Superior temporal gyrus (tissue), 1 donor: ENCODE data around the gene MECP2.
"Not testable (repeated sequence)": the region's sequence is repeated elsewhere in the genome, so short reads cannot be mapped to it uniquely, and the experiment has no call there.

ENCODE experiments used
- DNase-seq: peaks from one replicate; pipeline ENCODE4 v3.0.0-alpha.2; 2016; ENCODE audit errors: extremely low spot score

MECP2 gene

DNA sequence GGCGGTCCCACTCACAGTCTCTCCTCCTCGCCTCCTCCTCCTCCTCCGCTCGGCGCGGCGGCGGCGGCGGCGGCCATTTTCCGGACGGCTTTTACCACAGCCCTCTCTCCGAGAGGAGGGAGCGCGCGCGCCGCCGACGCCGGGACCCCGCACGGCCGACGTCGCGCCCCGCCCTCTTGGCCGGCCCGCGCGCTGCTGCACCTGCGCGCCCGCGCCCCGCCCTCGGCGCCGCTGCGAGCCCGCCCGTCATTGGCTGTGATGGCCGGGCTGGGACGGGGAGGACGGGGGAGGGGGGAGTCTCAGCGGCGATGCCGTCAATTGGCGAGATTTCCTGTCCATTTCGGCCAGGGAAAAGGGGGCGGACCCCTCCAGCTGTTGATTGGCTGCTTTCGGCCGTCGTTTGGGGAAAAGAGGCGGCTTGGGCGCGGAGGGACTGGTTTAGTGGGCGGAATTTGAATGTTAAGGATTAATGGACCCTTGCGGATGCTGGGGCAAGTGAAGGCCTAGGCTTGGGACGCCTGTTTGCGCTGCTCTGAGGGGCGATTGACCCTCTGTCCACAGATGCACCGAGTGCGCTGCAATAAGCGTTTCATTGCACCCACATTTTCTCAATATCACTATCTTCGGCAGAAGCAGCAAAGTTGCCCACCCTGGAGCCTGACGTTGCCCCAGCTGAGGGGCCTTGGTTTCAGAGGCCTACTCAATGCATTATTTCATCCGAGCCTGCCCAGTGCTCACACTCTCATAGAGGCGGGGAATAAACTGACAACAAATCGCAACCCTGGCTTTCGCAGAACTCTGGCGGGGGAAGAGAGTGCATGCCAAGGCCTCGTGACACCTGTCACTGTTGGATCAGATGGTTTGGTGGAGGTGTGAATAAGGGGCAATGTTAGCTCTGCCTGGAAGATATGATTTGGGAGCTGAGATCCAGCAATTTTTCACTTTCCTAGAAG is at the start of gene MECP2:
Gene MECP2 (minus strand): TSS at position 129 of the 953 bp plus-strand sequence.
- DNase-seq: peak; percentile 90

GRCh38 chrX:154144010-154144409 is 46.5 kb upstream of the MECP2 start, which contains the start of gene OPN1LW:
TSS of gene OPN1LW (plus strand) at chrX:154144243. CDS start at chrX:154144284, 41 bp downstream.
- DNase-seq: not testable (repeated sequence)

DNA sequence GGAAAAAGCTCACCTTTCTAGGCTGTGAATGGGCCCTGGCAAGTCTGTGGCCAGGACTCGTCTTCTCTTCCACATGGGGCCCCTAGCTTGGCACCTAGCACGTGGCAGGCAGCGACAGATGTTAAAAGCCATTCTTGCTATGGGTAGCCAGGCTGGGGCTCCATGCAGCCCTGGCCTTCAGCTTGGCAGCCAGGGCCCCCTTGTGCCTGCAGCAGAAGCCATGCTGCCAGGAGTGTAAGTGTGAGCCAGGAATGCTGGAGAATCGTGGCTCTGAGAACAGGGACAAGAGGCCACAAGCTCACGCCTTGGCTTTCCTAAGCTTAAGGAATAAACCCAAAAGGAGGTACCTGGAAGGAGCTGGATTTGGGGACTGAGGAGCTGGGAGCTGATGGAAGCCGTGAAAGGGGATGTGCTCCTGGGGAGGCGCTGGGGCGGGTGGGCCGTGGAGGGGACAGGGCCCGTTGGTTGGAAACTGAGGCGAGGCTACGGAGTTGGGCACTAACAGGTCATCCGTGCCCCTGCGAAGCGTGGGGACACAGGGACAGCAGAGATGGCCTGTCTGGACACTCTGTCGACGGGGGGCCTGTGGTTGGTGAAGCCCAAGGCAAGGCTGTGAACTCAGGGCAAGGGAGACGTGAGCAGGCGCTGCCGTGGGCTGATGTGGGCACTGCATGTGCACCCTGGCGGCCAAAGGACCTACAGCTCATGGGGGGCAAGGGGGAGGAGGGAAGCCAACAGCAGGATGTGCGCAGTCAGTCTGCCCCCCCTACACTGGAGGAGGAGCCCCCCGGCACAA is 45.6 kb upstream of the MECP2 start:
- DNase-seq: no peak

GRCh38 chrX:154142386-154142785 is 44.9 kb upstream of the MECP2 start:
- no peak for DNase-seq

DNA sequence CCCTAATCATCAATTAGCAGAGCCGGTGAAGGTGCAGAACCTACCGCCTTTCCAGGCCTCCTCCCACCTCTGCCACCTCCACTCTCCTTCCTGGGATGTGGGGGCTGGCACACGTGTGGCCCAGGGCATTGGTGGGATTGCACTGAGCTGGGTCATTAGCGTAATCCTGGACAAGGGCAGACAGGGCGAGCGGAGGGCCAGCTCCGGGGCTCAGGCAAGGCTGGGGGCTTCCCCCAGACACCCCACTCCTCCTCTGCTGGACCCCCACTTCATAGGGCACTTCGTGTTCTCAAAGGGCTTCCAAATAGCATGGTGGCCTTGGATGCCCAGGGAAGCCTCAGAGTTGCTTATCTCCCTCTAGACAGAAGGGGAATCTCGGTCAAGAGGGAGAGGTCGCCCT is 43.2 kb upstream of the MECP2 start:
- DNase-seq: no peak

DNA sequence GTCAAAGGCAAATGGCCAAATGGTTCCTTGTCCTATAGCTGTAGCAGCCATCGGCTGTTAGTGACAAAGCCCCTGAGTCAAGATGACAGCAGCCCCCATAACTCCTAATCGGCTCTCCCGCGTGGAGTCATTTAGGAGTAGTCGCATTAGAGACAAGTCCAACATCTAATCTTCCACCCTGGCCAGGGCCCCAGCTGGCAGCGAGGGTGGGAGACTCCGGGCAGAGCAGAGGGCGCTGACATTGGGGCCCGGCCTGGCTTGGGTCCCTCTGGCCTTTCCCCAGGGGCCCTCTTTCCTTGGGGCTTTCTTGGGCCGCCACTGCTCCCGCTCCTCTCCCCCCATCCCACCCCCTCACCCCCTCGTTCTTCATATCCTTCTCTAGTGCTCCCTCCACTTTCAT is 42.7 kb upstream of the MECP2 start:
- no peak for DNase-seq

- DNase-seq: no peak
Observed at GRCh38 chrX:154138857-154139256, 41.3 kb upstream of the MECP2 start.

DNA sequence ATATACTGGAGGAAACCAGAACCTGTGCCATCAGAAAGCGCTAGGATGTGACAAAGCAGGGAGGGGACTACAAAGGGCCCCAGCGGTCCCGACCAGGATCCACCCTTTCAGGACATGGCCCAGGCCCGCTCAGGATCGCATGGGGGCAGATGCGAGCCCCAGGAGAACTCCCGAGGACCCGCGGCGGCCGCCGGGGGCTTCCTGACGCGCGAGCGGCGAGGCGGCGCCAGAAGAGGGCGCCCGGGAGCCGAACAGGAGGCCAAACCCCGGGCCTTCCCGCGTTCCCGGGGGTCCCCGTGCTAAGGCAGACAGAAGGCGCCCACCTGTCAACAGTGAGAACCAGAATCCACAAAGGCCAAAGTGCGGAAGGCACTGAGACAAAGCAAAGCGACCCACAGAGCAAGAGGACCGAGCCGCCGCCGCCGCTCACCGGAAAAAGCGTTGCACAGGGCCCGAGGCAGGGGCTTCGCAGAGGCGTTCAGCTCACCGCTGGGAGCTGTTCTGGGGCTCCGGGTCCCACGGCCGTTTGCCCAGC is 39.2 kb upstream of the MECP2 start:
- peak; percentile 17 for DNase-seq

DNA sequence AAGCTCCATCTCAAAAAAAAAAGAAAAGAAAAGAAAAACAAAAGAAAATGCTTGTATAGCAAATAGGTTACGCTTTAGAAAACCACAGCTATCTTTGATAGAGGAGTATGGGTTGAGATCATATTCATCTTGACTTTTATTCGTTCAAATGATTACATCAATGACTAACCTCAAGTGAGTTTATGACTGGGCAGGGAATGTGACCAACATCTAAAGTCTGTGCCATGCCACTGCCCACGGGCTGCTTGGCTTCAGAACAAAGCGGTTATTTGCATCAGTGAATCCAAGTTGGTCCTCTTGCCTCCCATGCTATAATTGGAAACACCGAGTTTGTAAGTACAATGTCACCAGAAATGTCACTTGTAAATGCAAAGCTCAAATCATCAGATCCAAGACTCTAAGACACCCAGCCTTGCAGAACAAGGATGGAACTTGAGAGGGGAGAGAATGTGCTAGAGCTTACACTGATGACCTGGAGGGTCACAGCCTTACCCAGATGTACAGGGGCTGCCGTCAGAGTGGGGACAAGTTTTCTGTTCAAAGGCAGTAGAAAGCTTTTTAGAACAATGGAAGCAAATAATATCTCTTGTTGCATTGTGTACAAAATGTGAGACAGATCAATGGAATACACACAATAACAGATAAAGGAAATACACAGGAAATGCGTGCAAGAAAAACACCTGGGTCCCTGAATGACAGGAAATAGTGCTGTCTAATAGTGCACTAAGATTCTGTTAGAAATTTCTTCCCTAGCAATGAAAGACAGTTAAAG is 38.1 kb upstream of the MECP2 start:
- no peak for DNase-seq

DNA sequence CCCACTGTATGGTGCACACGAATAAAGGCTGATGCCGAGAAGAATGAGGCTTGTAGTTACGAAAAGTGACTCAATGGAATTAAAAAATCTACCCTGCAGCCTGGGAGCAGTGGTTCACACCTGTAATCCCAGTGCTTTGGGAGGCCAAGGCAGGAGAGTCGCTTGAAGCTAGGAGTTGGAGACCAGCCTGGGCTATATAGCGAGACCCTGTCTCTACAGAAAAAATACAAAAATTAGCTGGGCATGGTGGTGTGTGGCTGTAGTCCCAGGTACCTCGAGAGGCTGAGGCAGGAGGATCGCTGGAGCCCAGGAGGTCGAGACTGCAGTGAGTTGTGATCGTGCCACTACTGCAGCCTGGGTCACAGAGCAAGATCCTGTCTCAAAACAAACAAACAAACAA is 34.8 kb upstream of the MECP2 start:
- no peak for DNase-seq

DNA sequence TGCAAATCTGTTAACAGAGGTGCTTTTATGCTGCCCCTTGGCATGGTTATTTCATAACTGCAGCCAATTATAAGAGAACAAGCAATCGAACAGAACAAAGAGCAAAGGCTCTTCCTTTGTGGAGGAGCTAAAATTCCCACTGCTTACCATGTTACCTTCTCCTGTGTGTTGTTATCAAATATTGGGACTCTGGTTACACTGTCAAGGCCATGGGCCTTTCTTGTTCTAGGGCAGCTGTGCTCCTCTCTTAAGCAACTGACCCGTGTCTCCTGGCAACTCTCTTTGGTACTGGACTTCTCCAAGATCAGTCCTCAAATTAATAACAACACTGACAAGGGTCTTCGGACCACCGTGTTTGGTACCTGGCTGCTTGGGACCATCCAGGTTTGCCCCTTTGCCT is 34.4 kb upstream of the MECP2 start:
- DNase-seq: no peak

GRCh38 chrX:154126101-154126500 is 28.6 kb upstream of the MECP2 start:
- DNase-seq: no peak

DNA sequence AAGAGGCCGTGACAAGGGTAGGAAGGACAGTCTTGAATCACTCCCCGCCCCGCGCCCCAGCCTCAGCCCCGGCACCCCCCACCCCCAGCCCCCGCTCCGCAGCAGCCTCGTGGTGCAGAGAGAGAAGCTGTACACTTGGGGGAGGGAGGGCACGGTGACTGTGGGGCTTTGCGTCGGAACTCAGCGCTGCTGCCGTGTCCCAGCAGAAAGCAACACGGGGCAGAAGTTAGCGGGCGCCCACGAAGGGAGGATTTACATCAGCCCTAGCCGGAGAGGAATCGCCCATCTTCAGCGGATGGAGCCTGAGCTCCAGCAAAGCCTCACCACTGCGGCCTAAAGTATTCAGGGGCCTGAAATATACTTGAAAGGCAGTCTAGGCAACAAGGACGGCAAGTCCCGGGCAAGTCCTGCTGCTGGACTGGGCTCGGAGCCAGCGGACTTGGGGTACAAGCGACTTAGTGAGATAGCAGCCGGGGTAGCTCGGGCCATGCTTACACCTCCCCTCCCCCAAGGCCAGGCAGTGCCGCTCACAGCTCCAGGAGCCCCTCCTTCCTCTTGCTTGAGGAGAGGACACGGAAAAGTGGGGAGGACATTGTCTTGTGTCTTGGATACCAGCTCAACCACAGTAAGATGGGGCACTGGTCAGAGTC is 28.0 kb upstream of the MECP2 start:
- DNase-seq: no peak

DNA sequence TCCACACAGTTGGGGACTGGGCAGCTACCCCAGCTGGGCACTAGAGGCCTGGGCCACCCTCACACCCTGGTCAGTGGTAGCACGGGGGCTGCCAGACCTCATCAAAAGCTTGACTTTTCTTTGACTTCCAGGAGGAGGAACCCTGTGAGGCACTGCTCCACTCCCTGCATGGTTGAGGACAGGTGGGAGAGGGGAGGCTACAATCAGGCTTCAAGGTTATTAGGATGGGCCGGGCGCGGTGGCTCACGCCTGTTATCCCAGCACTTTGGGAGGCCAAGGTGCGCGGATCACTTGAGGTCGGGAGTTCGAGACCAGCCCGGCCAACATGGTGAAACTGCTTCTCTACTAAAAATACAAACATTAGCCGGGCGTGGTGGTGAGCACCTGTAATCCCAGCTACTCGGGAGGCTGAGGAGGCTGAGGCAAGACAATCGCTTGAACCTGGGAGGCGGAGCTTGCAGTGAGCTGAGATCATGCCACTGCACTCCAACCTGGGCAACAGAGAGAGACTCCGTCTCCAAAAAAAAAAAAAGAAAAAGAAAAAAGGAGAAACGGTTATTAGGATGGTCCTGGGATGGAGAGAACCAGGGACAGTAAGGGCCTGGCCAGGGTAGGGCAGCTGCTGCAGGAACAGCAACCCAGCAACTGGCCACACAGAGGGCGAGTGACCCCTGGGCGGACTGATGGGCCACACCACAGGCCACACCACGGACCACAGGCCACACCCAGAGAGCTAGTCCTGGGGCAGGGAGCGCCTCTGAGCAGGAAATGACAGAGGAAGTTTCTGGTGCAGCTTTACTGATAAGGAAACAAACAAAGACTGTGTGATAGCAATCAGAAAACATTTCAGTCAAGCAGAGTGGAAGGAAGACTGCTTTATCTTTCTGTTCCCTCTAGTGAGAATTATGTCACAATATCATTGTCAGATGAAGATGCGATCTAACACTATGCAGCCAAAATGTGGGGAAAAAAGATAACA is 26.0 kb upstream of the MECP2 start:
- no peak for DNase-seq

- DNase-seq: no peak
Observed at GRCh38 chrX:154121961-154122360, 24.4 kb upstream of the MECP2 start.

DNA sequence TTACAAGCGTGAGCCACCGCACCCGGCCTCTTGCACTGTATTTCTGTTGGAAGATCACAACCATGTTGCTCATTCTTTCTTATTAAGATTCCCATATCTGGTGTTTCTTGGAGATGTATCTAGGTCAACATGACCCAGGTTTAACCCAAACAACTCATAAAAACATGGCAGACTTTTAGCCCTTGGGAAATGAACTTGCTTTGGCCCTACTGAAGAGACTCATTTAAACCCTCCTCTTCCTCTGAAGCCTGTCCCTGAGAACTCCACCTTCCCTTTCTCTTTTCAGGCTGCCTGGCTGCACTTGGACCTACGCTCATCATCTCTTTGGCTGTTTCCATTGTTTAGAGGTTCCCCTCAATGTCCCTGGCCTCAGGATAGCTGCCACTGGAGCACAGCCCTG is 23.7 kb upstream of the MECP2 start:
- no peak for DNase-seq

DNA sequence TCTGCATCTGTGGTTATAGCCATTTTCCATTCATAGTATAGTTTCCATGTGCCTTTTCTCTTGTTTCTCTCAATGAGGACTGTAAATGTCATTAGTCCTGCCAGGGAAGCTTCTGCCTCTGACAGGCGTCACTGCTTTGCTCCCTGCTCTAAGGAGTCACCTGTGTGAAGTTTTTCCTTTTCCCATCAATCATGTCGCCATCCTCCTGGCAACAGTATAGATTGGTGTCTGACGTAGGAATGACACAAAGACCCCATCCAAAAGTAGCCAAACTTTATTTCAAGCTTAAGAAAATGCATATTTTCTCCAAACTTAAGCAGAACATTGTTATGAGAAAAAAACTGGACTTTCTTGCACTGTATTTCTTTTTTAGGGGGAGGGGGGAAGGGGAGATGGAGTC is 23.1 kb upstream of the MECP2 start:
- no peak for DNase-seq

DNA sequence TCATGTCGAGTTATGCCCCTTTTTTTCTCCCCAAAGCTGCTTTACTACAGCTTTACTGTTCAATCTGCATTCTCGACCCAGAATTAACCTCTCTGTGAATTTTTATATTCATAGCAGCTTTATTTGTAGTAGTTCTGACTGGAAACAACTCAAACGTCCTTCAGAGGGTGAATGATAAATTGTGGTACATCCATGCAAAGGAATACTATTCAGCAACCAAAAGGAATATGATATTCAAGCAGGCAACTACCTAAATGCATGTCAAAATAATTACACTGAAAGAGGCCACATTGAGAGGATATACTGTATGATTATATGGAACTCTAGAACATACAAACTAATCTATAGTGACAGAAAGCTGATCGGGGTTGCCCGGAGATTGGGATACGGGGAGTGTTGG is 20.0 kb upstream of the MECP2 start:
- DNase-seq: no peak

DNA sequence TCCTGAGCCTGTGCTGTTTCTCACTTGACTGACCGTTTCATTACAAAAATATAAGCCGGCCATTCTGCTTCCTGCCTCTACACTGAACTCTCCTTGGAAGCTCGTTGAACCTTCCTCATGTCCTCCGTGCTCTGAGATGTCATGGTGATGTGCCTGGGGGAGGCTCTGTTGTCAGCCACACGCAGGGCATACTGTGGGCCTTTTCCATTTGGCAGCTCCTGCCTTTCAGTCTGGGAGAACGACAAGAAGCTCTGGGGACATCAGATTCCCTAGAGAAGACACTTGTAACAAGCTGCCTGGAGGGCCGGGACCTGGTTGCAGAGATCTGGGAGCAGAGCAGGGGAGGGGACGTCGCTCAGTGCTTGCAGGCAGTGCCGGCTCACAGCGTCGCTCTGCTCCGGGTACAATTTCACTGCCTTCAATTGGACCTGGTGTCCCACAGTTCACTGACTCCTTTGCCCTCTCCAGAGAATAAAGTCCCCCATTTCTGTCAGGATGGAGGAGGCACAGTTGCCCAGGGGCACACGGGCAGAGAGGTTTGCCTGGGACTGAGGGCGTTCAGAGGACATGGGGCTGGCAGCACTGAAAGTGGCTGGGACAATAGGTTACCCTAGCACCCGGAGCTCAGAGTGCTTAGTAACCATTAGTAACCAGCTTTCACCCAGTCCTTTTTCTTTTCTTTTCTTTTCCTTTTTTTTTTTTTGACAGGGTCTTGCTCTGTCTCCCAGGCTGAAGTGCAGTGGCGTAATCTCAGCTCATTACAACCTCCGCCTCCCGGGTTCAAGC is 19.1 kb upstream of the MECP2 start:
- DNase-seq: no peak
